ENCODE results near the gene PCDHGA10.

- TF ChIP-seq, protein P1, sequence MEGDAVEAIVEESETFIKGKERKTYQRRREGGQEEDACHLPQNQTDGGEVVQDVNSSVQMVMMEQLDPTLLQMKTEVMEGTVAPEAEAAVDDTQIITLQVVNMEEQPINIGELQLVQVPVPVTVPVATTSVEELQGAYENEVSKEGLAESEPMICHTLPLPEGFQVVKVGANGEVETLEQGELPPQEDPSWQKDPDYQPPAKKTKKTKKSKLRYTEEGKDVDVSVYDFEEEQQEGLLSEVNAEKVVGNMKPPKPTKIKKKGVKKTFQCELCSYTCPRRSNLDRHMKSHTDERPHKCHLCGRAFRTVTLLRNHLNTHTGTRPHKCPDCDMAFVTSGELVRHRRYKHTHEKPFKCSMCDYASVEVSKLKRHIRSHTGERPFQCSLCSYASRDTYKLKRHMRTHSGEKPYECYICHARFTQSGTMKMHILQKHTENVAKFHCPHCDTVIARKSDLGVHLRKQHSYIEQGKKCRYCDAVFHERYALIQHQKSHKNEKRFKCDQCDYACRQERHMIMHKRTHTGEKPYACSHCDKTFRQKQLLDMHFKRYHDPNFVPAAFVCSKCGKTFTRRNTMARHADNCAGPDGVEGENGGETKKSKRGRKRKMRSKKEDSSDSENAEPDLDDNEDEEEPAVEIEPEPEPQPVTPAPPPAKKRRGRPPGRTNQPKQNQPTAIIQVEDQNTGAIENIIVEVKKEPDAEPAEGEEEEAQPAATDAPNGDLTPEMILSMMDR (IDR thresholded peaks at IDR 0.05): no peak
- no peak for TF ChIP-seq POLR2A (IDR thresholded peaks at IDR 0.05)
Observed at GRCh38 chr5:141434006-141434405, 21.2 kb downstream of the PCDHGA10 start.

Measured in testis (tissue), 2 donors.